Kidney capillary endothelial cell (primary cell): Measurements from ENCODE around the gene GOLPH3.
"Not testable (repeated sequence)": the region's sequence is repeated elsewhere in the genome, so short reads cannot be mapped to it uniquely, and the experiment has no call there.

Source experiments
- DNase-seq: peaks from one replicate; pipeline ENCODE4 v3.0.0-alpha.2; 2018; ENCODE audit warnings: low spot score

Gene GOLPH3

GRCh38 chr5:32098890-32099310 lies 75.2 kb downstream of the GOLPH3 start:
- peak; percentile 77 for DNase-seq

GRCh38 chr5:32098291-32098690 lies 75.8 kb downstream of the GOLPH3 start:
- peak; percentile 90 for DNase-seq

GRCh38 chr5:32096891-32097595 lies 77.1 kb downstream of the GOLPH3 start:
- no peak for DNase-seq

- no peak for DNase-seq
Observed at GRCh38 chr5:32095261-32095671, 78.9 kb downstream of the GOLPH3 start.

- no peak for DNase-seq
Observed at GRCh38 chr5:32094691-32095090, 79.4 kb downstream of the GOLPH3 start.

GRCh38 chr5:32092938-32093812 lies 80.9 kb downstream of the GOLPH3 start:
- DNase-seq = peak; percentile 72

- no peak for DNase-seq
Observed at GRCh38 chr5:32090755-32091128, 83.4 kb downstream of the GOLPH3 start.

- DNase-seq = no peak
Observed at GRCh38 chr5:32090026-32090754, 83.9 kb downstream of the GOLPH3 start.

- no peak for DNase-seq
Observed at GRCh38 chr5:32089146-32090000, 84.7 kb downstream of the GOLPH3 start.

- DNase-seq = no peak
Observed at GRCh38 chr5:32088214-32088613, 85.9 kb downstream of the GOLPH3 start.

- no peak for DNase-seq
Observed at GRCh38 chr5:32087086-32088082, 86.7 kb downstream of the GOLPH3 start.

GRCh38 chr5:32083981-32084430 lies 90.1 kb downstream of the GOLPH3 start:
- no peak for DNase-seq

- DNase-seq = no peak
Observed at GRCh38 chr5:32082701-32083100, 91.4 kb downstream of the GOLPH3 start.

- not testable (repeated sequence) for DNase-seq
Observed at GRCh38 chr5:32080565-32080964, 93.6 kb downstream of the GOLPH3 start.

GRCh38 chr5:32078855-32079254 lies 95.3 kb downstream of the GOLPH3 start:
- not testable (repeated sequence) for DNase-seq

GRCh38 chr5:32076699-32077695 lies 97.1 kb downstream of the GOLPH3 start:
- peak; percentile 48 for DNase-seq
